OCI-LY1 (cell line): Measurements from ENCODE around the gene XYLT1.

Experiments used
- H2AFZ ChIP-seq: fragments of 200-600 bp; sonication (generic), shearing (Covaris generic); 2 replicates; pipeline ENCODE4 v1.6.0; 2014; ENCODE audit warnings: antibody characterized with exemption, mild to moderate bottlenecking, low read length
- H3F3A ChIP-seq: fragments of 200-600 bp; sonication (generic), shearing (Covaris generic); 2 replicates; pipeline ENCODE4 v1.6.0; 2014; ENCODE audit warnings: mild to moderate bottlenecking, antibody characterized with exemption, low read length, moderate library complexity; ENCODE audit not compliant: insufficient read depth
- H3K27ac ChIP-seq: fragments of 200-600 bp; sonication (generic); 2 replicates; pipeline ENCODE4 v1.5.1; 2014; ENCODE audit warnings: low read length, mixed run types, mild to moderate bottlenecking, low read depth; ENCODE audit not compliant: poor library complexity, severe bottlenecking
- H3K27me3 ChIP-seq: fragments of 200-600 bp; sonication (generic); 2 replicates; pipeline ENCODE4 v1.6.0; 2014; ENCODE audit warnings: antibody characterized with exemption, mild to moderate bottlenecking, low read length, moderate library complexity; ENCODE audit not compliant: insufficient read depth
- H3K36me3 ChIP-seq: fragments of 200-600 bp; sonication (generic); 2 replicates; pipeline ENCODE4 v1.6.1; 2014; ENCODE audit warnings: mild to moderate bottlenecking, antibody characterized with exemption, low read length, moderate library complexity, mixed read lengths; ENCODE audit not compliant: insufficient read depth
- H3K4me1 ChIP-seq: fragments of 200-600 bp; sonication (generic); 2 replicates; pipeline ENCODE4 v1.5.1; 2014; ENCODE audit warnings: mild to moderate bottlenecking, low read length, moderate library complexity; ENCODE audit not compliant: insufficient read depth, severe bottlenecking
- H3K4me2 ChIP-seq: fragments of 200-600 bp; sonication (generic), shearing (Covaris generic); 2 replicates; pipeline ENCODE4 v1.6.1; 2014; ENCODE audit warnings: low read length
- H3K4me3 ChIP-seq: fragments of 200-600 bp; sonication (generic); 2 replicates; pipeline ENCODE4 v1.5.1; 2014; ENCODE audit warnings: low read length, low read depth, mild to moderate bottlenecking, mixed read lengths; ENCODE audit not compliant: poor library complexity, severe bottlenecking
- H3K79me2 ChIP-seq: fragments of 200-600 bp; shearing (Covaris generic); 2 replicates; pipeline ENCODE4 v1.6.1; 2016; ENCODE audit warnings: mixed run types, low read length, mixed read lengths; ENCODE audit not compliant: insufficient read depth
- H3K9ac ChIP-seq: fragments of 200-600 bp; sonication (generic), shearing (Covaris generic); 2 replicates; pipeline ENCODE4 v1.6.1; 2014; ENCODE audit warnings: mild to moderate bottlenecking, low read length, mixed read lengths
- H3K9me2 ChIP-seq: fragments of 200-600 bp; sonication (generic), shearing (Covaris generic); 2 replicates; pipeline ENCODE4 v1.6.1; 2014; ENCODE audit warnings: low read depth, mild to moderate bottlenecking, low read length, mixed read lengths
- H3K9me3 ChIP-seq: fragments of 200-600 bp; shearing (Covaris generic); 2 replicates; pipeline ENCODE4 v1.6.1; 2014; ENCODE audit warnings: low read length, mixed read lengths
- H4K20me1 ChIP-seq: fragments of 200-600 bp; sonication (generic), shearing (Covaris generic); 2 replicates; pipeline ENCODE4 v1.6.0; 2016; ENCODE audit warnings: mild to moderate bottlenecking, low read length; ENCODE audit not compliant: insufficient read depth
- CTCF ChIP-seq: fragments of 200-600 bp; sonication (generic), shearing (Covaris generic); IDR thresholded peaks from 2 replicates; pipeline ENCODE4 v1.5.1; 2017; ENCODE audit warnings: mild to moderate bottlenecking, antibody characterized with exemption, low read length, moderate library complexity, mixed read lengths
- EZH2 ChIP-seq: fragments of 200-600 bp; sonication (generic), shearing (Covaris generic); IDR thresholded peaks from 2 replicates; pipeline ENCODE4 v1.8.0; 2017; ENCODE audit warnings: borderline replicate concordance, mixed run types, mild to moderate bottlenecking, antibody characterized with exemption, low read length, moderate library complexity, mixed read lengths

The XYLT1 gene

DNA sequence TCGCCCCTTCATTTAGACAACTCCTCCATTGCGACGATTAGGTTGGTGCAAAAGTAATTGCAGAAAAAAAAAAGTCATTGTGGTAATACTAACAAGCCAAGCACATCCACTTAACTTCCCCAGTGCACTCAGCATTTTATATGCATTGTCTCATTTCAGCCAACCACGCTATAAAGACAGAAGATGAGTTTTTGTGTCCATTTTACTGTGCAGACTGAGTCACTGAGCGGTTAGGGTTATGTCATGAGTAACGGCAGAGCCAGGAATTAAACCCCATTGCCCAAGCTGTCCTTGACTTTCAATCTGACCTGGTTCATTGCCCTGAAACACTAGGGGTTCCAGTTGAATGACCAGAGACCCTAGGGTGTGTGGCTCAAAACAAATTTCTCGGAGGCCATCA, 218.7 kb downstream of the XYLT1 start:
- H3K4me2 ChIP-seq = peak overlapping the region; percentile 26; the same call in 1 of the 2 replicates

GRCh38 chr16:17251496-17251895, 219.3 kb downstream of the XYLT1 start:
- H3K9me3 ChIP-seq = no peaks in the 10 kb centered on the region
- no peaks in the 10 kb centered on the region for H4K20me1 ChIP-seq
- peak; percentile 46 for TF ChIP-seq CTCF
- TF ChIP-seq EZH2 = no peak
- peaks cover 28% of the 10 kb centered on the region for H3K4me1 ChIP-seq
- H3K27me3 ChIP-seq = no peaks in the 10 kb centered on the region
- no peaks in the 10 kb centered on the region for H3K79me2 ChIP-seq
- peaks cover 17% of the 10 kb centered on the region; the same call in 1 of the 2 replicates for H3K36me3 ChIP-seq
- H3K4me2 ChIP-seq = no peak overlapping the region
- no peaks in the 10 kb centered on the region for H3K9me2 ChIP-seq
- H3F3A ChIP-seq = no peaks in the 10 kb centered on the region
- H3K27ac ChIP-seq = peak overlapping the region; percentile 22
- no peak overlapping the region for H3K9ac ChIP-seq
- no peak overlapping the region for H2AFZ ChIP-seq
- no peak overlapping the region for H3K4me3 ChIP-seq

More for the DNA sequence above, 218.7 kb downstream of the XYLT1 start:
- H4K20me1 ChIP-seq = no peaks in the 10 kb centered on the region
- H3K79me2 ChIP-seq = no peaks in the 10 kb centered on the region
- no peaks in the 10 kb centered on the region for H3K27me3 ChIP-seq
- no peaks in the 10 kb centered on the region for H3K9me3 ChIP-seq
- H3K9ac ChIP-seq = no peak overlapping the region
- TF ChIP-seq CTCF (no peak), EZH2 (no peak)
- no peak overlapping the region for H2AFZ ChIP-seq
- H3K4me3 ChIP-seq = no peak overlapping the region
- H3K9me2 ChIP-seq = no peaks in the 10 kb centered on the region
- peak overlapping the region; percentile 22 for H3K27ac ChIP-seq
- H3K36me3 ChIP-seq = peaks cover 22% of the 10 kb centered on the region
- peaks cover 28% of the 10 kb centered on the region for H3K4me1 ChIP-seq
- H3F3A ChIP-seq = no peaks in the 10 kb centered on the region

DNA sequence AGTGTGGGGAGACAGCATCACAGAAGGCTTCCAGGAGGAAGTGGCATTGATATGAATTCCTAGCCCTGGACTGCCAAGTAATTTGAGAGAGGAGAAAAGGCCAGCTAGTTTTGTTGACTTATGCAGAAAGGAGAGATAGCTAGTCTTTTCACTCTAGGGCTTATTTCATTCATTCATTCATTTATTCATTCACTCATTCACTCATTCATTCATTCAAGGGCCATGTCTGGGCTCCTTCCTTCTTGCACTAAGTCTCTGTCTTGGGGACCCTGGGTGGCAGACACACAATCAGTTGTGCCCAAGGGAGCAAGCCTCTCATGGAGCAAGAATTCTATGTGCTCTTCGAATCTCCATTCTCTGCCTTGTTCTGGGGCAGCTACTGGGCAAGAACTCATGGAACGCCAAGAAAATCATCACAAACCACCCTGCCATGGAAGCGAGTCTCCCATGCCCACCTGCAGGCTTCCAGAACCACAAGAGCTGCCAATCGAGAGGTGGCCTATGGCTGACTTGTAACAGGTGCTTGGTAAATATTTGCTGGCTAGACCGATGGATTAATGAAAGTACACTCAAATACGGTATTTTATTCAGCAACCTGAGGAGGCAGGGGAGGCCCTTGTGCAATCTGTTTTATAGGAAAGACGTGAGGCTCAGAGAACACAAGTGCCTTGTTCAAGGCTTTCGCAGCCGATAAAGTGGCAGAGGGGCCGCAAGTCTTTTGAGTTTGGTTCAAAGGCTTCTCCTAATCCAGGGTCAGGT, 223.6 kb downstream of the XYLT1 start:
- Histone ChIP-seq H3K36me3 (peaks cover 31% of the 10 kb centered on the region; the same call in 1 of the 2 replicates), H3K4me3 (no peak overlapping the region), H2AFZ (no peak overlapping the region), H3K9ac (no peak overlapping the region), H3K27ac (no peak overlapping the region), H3K4me1 (peaks cover 9% of the 10 kb centered on the region), H3K79me2 (peaks cover 7% of the 10 kb centered on the region; the same call in 1 of the 2 replicates), H4K20me1 (no peaks in the 10 kb centered on the region), H3K9me3 (no peaks in the 10 kb centered on the region), H3K27me3 (no peaks in the 10 kb centered on the region), H3K9me2 (no peaks in the 10 kb centered on the region), H3F3A (no peaks in the 10 kb centered on the region), H3K4me2 (no peak overlapping the region)
- TF ChIP-seq EZH2 (no peak), CTCF (no peak)
